C4-2B (cell line): ENCODE data around the gene BBOX1.

Experiments used
- ZFX ChIP-seq: fragments of 450-650 bp; IDR thresholded peaks from 2 replicates; pipeline ENCODE4 v1.6.1; 2017
- TF ChIP-seq, protein P1 (sequence below): fragments of 450-650 bp; conservative IDR thresholded peaks from 2 replicates; pipeline ENCODE4 v1.5.1; 2017; ENCODE audit warnings: mild to moderate bottlenecking

DNA sequence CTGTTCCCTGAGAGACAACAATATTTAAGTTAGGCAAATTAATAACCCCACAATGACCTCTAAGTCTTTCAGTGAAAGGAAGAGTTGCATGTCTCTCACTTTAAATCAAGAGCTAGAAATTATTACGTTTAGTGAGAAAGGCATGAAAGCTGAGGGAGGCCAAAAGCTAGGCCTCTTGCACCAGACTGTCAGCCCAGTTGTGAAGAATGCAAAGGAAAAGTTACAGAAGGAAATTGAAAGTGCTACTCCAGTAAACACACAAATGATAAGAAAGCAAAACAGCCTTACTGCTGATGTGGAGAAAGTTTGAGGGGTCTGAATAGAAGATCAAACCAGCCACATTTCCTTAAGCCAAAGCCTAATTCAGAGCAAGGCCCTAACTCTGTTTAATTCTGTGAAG lies 45.0 kb downstream of the BBOX1 start:
- TF ChIP-seq, protein P1, sequence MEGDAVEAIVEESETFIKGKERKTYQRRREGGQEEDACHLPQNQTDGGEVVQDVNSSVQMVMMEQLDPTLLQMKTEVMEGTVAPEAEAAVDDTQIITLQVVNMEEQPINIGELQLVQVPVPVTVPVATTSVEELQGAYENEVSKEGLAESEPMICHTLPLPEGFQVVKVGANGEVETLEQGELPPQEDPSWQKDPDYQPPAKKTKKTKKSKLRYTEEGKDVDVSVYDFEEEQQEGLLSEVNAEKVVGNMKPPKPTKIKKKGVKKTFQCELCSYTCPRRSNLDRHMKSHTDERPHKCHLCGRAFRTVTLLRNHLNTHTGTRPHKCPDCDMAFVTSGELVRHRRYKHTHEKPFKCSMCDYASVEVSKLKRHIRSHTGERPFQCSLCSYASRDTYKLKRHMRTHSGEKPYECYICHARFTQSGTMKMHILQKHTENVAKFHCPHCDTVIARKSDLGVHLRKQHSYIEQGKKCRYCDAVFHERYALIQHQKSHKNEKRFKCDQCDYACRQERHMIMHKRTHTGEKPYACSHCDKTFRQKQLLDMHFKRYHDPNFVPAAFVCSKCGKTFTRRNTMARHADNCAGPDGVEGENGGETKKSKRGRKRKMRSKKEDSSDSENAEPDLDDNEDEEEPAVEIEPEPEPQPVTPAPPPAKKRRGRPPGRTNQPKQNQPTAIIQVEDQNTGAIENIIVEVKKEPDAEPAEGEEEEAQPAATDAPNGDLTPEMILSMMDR, result no peak
- no peak for TF ChIP-seq ZFX
